ENCODE measurements around the gene JSRP1.

Gene JSRP1

DNA sequence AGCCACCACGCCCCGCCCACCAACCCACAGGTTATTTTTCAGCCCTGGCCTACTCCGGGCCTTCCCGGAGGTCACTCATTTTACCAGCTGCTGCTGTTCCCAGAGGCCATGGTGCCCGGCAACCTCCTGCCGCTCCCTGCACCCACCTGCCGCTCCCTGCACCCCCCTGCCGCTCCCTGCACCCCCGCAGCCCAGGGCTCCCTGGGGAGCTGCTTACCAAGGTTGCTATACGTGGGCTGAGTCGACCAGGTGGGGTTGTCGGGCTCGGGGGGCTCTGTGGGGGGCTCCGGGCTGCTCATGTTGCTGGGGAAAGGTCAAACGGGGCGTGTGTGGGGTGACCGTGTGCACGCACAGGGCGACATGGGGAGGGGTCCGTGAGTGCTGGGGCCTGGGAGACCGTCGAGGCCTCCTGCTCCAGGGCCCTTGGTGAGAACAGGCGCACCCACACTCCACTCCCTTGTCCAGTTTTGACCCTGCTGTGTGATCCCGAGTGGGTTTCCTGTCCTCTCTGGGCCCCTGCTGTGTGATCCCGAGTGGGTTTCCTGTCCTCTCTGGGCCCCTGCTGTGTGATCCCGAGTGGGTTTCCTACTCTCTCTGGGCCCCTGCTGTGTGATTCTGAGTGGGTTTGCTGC lies 24.5 kb upstream of the JSRP1 start:
- H3K4me1 ChIP-seq (ENCODE audit: control insufficient read depth in 1 of 2, insufficient read depth in 2 of 2, low read length in 2 of 2), result peaks cover 0 to 18% of the 10 kb centered on the region in 2 donors
- H3K27me3 ChIP-seq (ENCODE audit: low read depth, low read length), result no peaks in the 10 kb centered on the region
- H3K4me3 ChIP-seq (ENCODE audit: low read depth in 1 of 2, low read length in 2 of 2), result no peak overlapping the region
- H3K9me3 ChIP-seq (ENCODE audit: control insufficient read depth in 1 of 2, low read length in 2 of 2), result no peaks in the 10 kb centered on the region
- peaks cover 0 to 5% of the 10 kb centered on the region in 2 donors for H3K36me3 ChIP-seq (ENCODE audit: control insufficient read depth in 1 of 2, insufficient read depth in 2 of 2, low read length in 2 of 2)
- no peak overlapping the region for H3K27ac ChIP-seq (ENCODE audit: low read length)

DNA sequence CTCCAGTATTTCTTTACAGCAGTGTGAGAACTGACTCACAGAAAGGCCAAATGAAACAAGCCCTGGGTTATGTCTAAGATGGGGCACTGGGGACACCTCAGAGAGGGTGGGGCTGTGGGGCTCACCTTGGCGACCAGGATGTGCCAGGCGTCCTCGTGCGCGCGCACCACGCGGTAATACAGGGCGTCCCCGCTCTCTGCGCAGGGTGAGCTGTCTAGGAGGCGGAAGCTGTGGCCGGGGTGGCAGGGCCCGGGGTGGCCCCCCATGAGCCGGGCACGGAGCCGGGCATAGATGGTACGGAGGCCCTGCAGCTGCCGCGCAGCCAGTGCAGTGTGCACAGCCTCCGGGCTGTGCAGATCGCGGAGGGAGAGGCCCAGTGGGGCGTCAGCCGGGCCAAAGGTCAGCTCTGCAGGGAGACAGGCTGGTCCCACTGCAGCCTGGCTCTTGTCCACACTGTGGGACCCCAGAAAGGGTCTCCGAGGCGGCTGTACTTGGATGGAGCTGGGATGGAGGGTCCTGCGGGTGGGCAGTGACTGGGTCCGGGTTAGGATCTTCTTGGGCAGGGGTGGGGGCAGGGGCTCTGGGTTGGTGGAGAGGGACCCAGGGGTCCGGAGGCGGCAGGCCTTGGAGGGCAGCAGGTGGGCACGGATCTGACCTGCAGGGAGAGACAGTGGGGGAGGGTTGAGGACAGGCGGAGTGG lies 22.4 kb upstream of the JSRP1 start:
- Histone ChIP-seq H3K36me3 (ENCODE audit: control insufficient read depth in 1 of 2, insufficient read depth in 2 of 2, low read length in 2 of 2) (peaks cover 0 to 5% of the 10 kb centered on the region in 2 donors), H3K4me1 (ENCODE audit: control insufficient read depth in 1 of 2, insufficient read depth in 2 of 2, low read length in 2 of 2) (peaks cover 5 to 35% of the 10 kb centered on the region in 2 donors), H3K9me3 (ENCODE audit: control insufficient read depth in 1 of 2, low read length in 2 of 2) (no peaks in the 10 kb centered on the region), H3K27ac (ENCODE audit: low read length) (no peak overlapping the region), H3K27me3 (ENCODE audit: low read depth, low read length) (no peaks in the 10 kb centered on the region), H3K4me3 (ENCODE audit: low read depth in 1 of 2, low read length in 2 of 2) (no peak overlapping the region)

DNA sequence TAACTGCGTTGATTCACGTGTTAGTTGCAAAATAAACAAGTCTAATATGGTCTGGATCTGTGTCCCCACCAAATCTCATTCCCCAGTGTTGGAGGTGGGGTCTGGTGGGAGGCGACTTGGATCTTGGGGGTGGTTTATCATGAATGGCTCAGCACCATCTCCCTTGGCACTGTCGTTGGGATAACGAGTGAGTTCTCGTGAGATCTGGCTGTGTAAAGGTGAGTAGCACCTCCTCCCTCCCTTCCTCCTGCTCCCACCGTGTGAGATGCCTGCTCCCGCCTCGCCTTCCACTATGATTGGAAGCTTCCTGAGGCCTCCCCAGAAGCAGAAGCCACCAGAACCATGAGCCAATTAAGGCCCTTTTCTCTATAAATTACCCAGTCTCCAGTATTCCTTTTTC lies 20.9 kb upstream of the JSRP1 start:
- no peaks in the 10 kb centered on the region for H3K27me3 ChIP-seq (ENCODE audit: low read depth, low read length)
- no peak overlapping the region for H3K27ac ChIP-seq (ENCODE audit: low read length)
- no peaks in the 10 kb centered on the region for H3K9me3 ChIP-seq (ENCODE audit: control insufficient read depth in 1 of 2, low read length in 2 of 2)
- no peak overlapping the region for H3K4me3 ChIP-seq (ENCODE audit: low read depth in 1 of 2, low read length in 2 of 2)
- H3K36me3 ChIP-seq (ENCODE audit: control insufficient read depth in 1 of 2, insufficient read depth in 2 of 2, low read length in 2 of 2), result peaks cover 0 to 16% of the 10 kb centered on the region in 2 donors
- H3K4me1 ChIP-seq (ENCODE audit: control insufficient read depth in 1 of 2, insufficient read depth in 2 of 2, low read length in 2 of 2), result peaks cover 9 to 44% of the 10 kb centered on the region in 2 donors

DNA sequence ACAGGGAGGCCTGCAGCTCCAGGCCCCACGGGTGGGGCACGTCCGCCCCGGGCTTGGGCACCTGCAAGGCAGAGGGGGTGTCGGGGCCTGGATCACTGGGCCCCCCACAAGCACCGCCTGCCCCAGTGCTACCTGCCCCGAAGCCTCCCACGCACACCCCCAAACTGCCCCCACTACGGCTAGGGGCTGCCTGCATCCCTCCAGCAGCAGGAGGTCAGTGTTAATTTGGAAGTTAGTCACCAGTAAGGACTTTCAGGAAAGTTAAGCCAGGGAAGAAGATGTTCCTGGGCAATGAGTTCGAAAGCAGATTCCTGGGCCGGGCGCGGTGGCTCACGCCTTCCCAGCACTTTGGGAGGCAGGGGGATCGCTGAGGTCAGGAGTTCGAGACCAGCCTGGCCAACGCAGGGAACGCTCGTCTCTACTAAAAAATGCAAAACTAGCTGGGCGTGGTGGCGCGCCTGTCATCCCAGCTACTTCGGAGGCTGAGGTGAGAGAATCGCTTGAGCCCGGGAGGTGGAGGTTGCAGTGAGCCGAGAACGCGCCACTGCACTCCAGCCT lies 20.3 kb upstream of the JSRP1 start:
- Histone ChIP-seq H3K27ac (ENCODE audit: low read length) (no peak overlapping the region), H3K4me1 (ENCODE audit: control insufficient read depth in 1 of 2, insufficient read depth in 2 of 2, low read length in 2 of 2) (peaks cover 9 to 48% of the 10 kb centered on the region in 2 donors), H3K4me3 (ENCODE audit: low read depth in 1 of 2, low read length in 2 of 2) (no peak overlapping the region)

DNA sequence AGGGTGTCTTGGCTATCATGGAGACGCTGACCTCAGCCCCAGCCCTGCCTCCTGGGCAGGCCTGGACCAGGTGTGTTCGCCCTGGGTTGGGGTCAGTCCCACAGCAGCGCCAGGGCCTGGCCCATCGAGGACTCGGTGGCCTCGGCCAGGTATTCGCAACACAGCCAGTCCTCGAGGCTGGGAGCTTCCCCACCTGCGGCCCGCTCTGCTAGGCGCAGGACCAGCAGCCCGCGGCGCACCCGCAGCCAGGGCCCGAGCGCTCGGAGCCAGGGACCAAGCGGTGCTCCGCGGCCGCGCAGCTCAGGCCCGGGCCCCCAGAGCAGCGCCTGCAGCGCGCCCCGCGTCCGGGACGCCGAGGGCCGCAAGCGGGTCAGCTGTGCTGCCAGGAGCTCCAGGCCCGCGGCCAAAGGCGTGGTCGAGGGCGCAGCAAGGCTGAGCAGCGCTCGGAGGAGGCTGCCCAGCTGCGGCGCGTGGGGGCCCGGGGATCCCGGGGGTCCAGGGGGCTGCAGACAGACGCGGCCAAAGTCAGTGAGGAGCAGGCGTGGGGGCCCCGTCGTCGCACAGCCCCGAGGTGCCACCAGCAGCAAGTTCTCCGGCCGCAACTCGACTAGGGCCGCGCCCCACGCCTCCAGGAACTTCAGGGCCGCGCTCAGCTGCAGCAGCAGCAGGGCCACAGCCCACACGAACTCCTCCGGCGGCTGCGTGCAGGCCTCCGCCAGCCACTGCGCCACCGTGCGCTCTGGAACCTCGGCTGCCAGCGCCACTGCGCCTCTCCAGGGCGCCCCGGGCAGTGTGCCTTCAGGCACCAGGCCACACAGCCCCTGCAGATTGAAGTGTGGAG lies 19.6 kb upstream of the JSRP1 start:
- Histone ChIP-seq H3K4me1 (ENCODE audit: control insufficient read depth in 1 of 2, insufficient read depth in 2 of 2, low read length in 2 of 2) (peaks cover 9 to 54% of the 10 kb centered on the region in 2 donors), H3K9me3 (ENCODE audit: control insufficient read depth in 1 of 2, low read length in 2 of 2) (no peaks in the 10 kb centered on the region), H3K27me3 (ENCODE audit: low read depth, low read length) (no peaks in the 10 kb centered on the region), H3K4me3 (ENCODE audit: low read depth in 1 of 2, low read length in 2 of 2) (no peak overlapping the region), H3K27ac (ENCODE audit: low read length) (no peak overlapping the region), H3K36me3 (ENCODE audit: control insufficient read depth in 1 of 2, insufficient read depth in 2 of 2, low read length in 2 of 2) (peaks cover 0 to 24% of the 10 kb centered on the region in 2 donors)

More for the DNA sequence above, 20.3 kb upstream of the JSRP1 start:
- Histone ChIP-seq H3K9me3 (ENCODE audit: control insufficient read depth in 1 of 2, low read length in 2 of 2) (no peaks in the 10 kb centered on the region), H3K27me3 (ENCODE audit: low read depth, low read length) (no peaks in the 10 kb centered on the region), H3K36me3 (ENCODE audit: control insufficient read depth in 1 of 2, insufficient read depth in 2 of 2, low read length in 2 of 2) (peaks cover 0 to 21% of the 10 kb centered on the region in 2 donors)

DNA sequence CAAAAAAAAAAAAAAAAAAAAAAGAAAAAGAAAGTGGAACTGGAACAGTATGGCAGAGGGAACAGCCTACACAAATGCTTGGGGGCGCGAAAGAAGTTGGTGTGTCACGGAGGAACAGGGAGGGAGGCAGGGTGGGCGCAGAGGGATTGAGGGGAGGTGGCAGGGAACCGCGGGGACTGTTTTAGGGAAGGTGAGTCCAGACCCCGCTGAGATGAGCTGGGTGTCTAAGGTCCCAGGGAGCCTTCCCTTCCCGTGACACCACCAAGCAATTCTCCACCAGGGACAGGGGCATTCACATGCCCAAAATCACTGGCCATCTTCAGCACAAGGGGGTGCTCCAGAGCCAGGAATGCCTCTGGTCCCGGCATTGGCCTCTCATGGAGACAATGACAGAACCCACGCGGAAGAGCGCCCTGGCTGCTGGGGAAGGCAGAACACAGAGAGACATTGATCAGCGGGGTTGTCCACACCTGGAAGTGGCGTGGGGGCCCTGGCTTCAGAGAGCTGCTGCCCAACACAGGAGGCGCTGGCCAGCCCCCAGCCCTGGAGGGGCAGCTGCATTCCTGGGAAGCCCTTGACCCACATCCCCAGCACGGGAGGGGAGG lies 18.8 kb upstream of the JSRP1 start:
- H3K27me3 ChIP-seq (ENCODE audit: low read depth, low read length), result no peaks in the 10 kb centered on the region
- H3K36me3 ChIP-seq (ENCODE audit: control insufficient read depth in 1 of 2, insufficient read depth in 2 of 2, low read length in 2 of 2), result peaks cover 0 to 24% of the 10 kb centered on the region in 2 donors
- no peak overlapping the region for H3K4me3 ChIP-seq (ENCODE audit: low read depth in 1 of 2, low read length in 2 of 2)
- no peaks in the 10 kb centered on the region for H3K9me3 ChIP-seq (ENCODE audit: control insufficient read depth in 1 of 2, low read length in 2 of 2)
- no peak overlapping the region for H3K27ac ChIP-seq (ENCODE audit: low read length)
- peaks cover 9 to 54% of the 10 kb centered on the region in 2 donors for H3K4me1 ChIP-seq (ENCODE audit: control insufficient read depth in 1 of 2, insufficient read depth in 2 of 2, low read length in 2 of 2)

DNA sequence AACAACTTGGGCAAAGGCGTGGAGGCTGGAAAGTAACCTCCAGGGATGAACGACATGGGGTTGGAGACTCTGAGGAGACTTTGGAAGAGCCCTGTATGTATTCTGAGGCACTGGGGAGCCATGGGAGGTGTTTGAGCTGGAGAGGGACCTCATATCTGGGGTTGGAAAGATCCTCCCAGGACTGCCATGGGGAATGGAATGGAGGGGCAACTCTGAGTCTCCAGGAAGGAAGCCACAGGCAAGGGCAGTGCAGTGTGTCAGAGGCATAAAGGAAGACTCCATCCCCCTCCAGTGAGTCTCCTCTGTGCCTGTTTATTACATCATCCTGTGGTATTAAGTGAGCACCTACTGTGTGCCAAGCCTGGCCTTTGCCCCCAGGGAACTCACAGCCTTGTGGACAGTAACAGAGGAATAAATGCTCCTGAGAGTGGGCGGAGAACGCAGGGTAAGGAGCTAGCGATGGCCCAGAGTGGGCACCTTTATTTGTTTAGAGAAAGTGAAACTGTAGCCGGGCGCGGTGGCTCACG lies 18.0 kb upstream of the JSRP1 start:
- H3K27me3 ChIP-seq (ENCODE audit: low read depth, low read length), result no peaks in the 10 kb centered on the region
- no peaks in the 10 kb centered on the region for H3K9me3 ChIP-seq (ENCODE audit: control insufficient read depth in 1 of 2, low read length in 2 of 2)
- H3K4me1 ChIP-seq (ENCODE audit: control insufficient read depth in 1 of 2, insufficient read depth in 2 of 2, low read length in 2 of 2), result peaks cover 9 to 54% of the 10 kb centered on the region in 2 donors
- peak overlapping the region in 1 of 2 donors; percentile 51 for H3K4me3 ChIP-seq (ENCODE audit: low read depth in 1 of 2, low read length in 2 of 2)
- H3K27ac ChIP-seq (ENCODE audit: low read length), result peak overlapping the region; percentile 51
- peaks cover 0 to 24% of the 10 kb centered on the region in 2 donors for H3K36me3 ChIP-seq (ENCODE audit: control insufficient read depth in 1 of 2, insufficient read depth in 2 of 2, low read length in 2 of 2)

DNA sequence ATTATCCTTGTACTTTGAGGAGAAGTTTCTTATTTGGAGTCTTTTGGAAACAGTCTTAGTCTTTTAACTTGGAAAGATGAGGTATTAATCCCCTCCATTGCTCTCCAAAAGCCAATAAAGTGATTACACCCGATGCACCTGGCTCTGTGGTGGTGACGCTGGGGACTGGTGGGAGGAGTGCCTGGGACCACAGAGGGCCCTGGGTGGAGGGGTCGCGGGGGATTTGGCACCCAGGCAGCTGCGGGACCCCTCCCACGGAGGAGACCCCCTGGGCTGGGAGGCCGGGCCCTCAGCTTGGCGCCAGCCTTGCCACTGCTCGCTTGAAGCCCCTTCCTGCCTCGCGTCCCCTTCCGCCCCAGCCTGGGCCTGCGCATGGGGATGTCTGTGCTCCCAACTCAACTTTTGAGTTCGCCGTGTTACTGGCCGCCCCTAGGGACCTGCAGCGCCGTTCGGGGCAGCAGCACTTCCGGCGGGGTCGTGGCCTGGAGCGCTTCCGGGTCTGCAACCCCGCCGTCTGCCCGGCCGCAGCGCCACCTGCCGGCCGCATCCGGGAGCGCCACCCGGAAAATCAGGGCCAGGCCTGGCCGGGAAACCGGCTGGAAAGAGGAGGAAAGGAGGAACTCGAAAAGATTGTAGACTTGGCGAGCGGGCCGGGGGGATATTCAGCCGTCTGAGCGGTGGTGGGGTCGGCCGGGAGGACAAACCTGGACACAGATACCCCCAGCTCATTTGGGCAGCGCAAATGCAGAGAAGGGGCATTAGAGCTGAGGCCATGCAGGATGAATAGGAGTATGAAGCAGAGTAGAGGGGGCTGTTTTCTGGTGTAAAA lies 17.4 kb upstream of the JSRP1 start:
- Histone ChIP-seq H3K27ac (ENCODE audit: low read length) (peak overlapping the region; percentile 51), H3K36me3 (ENCODE audit: control insufficient read depth in 1 of 2, insufficient read depth in 2 of 2, low read length in 2 of 2) (peaks cover 0 to 24% of the 10 kb centered on the region in 2 donors), H3K4me3 (ENCODE audit: low read depth in 1 of 2, low read length in 2 of 2) (peak overlapping the region in 1 of 2 donors; percentile 51), H3K4me1 (ENCODE audit: control insufficient read depth in 1 of 2, insufficient read depth in 2 of 2, low read length in 2 of 2) (peaks cover 9 to 54% of the 10 kb centered on the region in 2 donors), H3K27me3 (ENCODE audit: low read depth, low read length) (no peaks in the 10 kb centered on the region), H3K9me3 (ENCODE audit: control insufficient read depth in 1 of 2, low read length in 2 of 2) (no peaks in the 10 kb centered on the region)

DNA sequence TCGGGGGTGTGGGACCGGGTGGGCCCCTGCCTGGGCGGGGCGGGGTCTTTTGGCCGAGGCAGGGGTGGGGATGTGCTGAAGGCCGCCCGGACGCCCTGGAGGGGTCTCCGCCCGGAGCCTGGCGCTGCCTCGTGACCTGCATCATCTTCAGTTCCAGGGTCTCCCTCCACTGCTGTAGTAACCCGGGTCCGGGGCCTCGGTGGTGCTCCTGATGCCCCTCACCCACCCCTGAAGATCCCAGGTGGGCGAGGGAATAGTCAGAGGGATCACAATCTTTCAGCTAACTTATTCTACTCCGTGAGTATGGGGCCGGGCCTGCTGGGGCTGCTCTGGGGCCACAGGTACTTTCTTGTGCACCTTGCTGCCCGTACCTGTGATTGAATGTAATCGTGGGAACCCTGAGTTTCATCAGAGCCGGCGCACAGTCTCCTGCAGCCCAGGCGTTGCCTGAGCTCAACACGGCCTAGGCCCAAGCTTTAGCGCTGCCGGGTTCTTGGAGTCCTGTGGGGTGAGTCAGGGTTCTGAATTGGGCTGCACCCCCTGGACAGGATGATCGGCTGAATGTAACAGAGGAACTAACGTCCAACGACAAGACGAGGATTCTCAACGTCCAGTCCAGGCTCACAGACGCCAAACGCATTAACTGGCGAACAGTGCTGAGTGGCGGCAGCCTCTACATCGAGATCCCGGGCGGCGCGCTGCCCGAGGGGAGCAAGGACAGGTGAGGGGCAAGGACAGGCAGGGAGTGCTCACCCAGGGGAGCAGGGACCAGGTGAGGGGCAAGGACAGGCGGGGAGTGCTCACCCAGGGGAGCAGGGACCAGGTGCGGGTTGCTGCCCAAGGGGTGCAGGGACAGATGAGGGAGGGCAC lies 15.3 kb upstream of the JSRP1 start:
- peaks cover 9 to 58% of the 10 kb centered on the region in 2 donors for H3K4me1 ChIP-seq (ENCODE audit: control insufficient read depth in 1 of 2, insufficient read depth in 2 of 2, low read length in 2 of 2)
- H3K27me3 ChIP-seq (ENCODE audit: low read depth, low read length), result no peaks in the 10 kb centered on the region
- peak overlapping the region; percentile 70 to 99 for H3K4me3 ChIP-seq (ENCODE audit: low read depth in 1 of 2, low read length in 2 of 2)
- H3K9me3 ChIP-seq (ENCODE audit: control insufficient read depth in 1 of 2, low read length in 2 of 2), result no peaks in the 10 kb centered on the region
- peaks cover 0 to 24% of the 10 kb centered on the region in 2 donors for H3K36me3 ChIP-seq (ENCODE audit: control insufficient read depth in 1 of 2, insufficient read depth in 2 of 2, low read length in 2 of 2)
- peak overlapping the region; percentile 87 for H3K27ac ChIP-seq (ENCODE audit: low read length)
